Rectal smooth muscle tissue (tissue), 1 donor: ENCODE results near the gene XPNPEP2.

Source experiments
- H3K27ac ChIP-seq: one replicate; pipeline ENCODE4 v1.7.0; 2013; ENCODE audit warnings: low read depth, low read length, inconsistent platforms
- H3K27me3 ChIP-seq: one replicate; pipeline ENCODE4 v1.7.0; 2013; ENCODE audit warnings: low read length; ENCODE audit not compliant: control insufficient read depth, insufficient read depth
- H3K36me3 ChIP-seq: one replicate; pipeline ENCODE4 v1.7.0; 2013; ENCODE audit warnings: low read length; ENCODE audit not compliant: control insufficient read depth, insufficient read depth
- H3K4me1 ChIP-seq: one replicate; pipeline ENCODE4 v1.7.0; 2013; ENCODE audit warnings: low read length; ENCODE audit not compliant: control insufficient read depth, insufficient read depth
- H3K4me3 ChIP-seq: one replicate; pipeline ENCODE4 v1.7.0; 2013; ENCODE audit warnings: low read length
- H3K9ac ChIP-seq: one replicate; pipeline ENCODE4 v1.7.0; 2013; ENCODE audit warnings: low read length

Gene XPNPEP2

GRCh38 chrX:129743821-129744220 is 5.0 kb downstream of the XPNPEP2 start:
- Histone ChIP-seq H3K27ac (no peak overlapping the region), H3K27me3 (no peaks in the 10 kb centered on the region), H3K4me1 (no peaks in the 10 kb centered on the region), H3K36me3 (no peaks in the 10 kb centered on the region), H3K9ac (no peak overlapping the region), H3K4me3 (no peak overlapping the region)

GRCh38 chrX:129744861-129745321 is 6.1 kb downstream of the XPNPEP2 start:
- no peaks in the 10 kb centered on the region for H3K27me3 ChIP-seq
- no peaks in the 10 kb centered on the region for H3K36me3 ChIP-seq
- H3K4me1 ChIP-seq = no peaks in the 10 kb centered on the region
- H3K9ac ChIP-seq = no peak overlapping the region
- H3K4me3 ChIP-seq = no peak overlapping the region
- H3K27ac ChIP-seq = no peak overlapping the region

- Histone ChIP-seq H3K4me3 (no peak overlapping the region), H3K27me3 (no peaks in the 10 kb centered on the region), H3K9ac (no peak overlapping the region), H3K4me1 (no peaks in the 10 kb centered on the region), H3K36me3 (no peaks in the 10 kb centered on the region), H3K27ac (no peak overlapping the region)
Observed at GRCh38 chrX:129746557-129747470, 8.0 kb downstream of the XPNPEP2 start.

GRCh38 chrX:129747533-129747932 is 8.8 kb downstream of the XPNPEP2 start:
- H3K4me3 ChIP-seq = no peak overlapping the region
- no peaks in the 10 kb centered on the region for H3K4me1 ChIP-seq
- H3K36me3 ChIP-seq = no peaks in the 10 kb centered on the region
- H3K9ac ChIP-seq = no peak overlapping the region
- no peaks in the 10 kb centered on the region for H3K27me3 ChIP-seq
- no peak overlapping the region for H3K27ac ChIP-seq

- H3K36me3 ChIP-seq = no peaks in the 10 kb centered on the region
- no peak overlapping the region for H3K4me3 ChIP-seq
- H3K27me3 ChIP-seq = no peaks in the 10 kb centered on the region
- no peak overlapping the region for H3K9ac ChIP-seq
- H3K27ac ChIP-seq = no peak overlapping the region
- no peaks in the 10 kb centered on the region for H3K4me1 ChIP-seq
Observed at GRCh38 chrX:129748305-129748704, 9.5 kb downstream of the XPNPEP2 start.

- Histone ChIP-seq H3K9ac (no peak overlapping the region), H3K36me3 (no peaks in the 10 kb centered on the region), H3K4me1 (no peaks in the 10 kb centered on the region), H3K27ac (no peak overlapping the region), H3K27me3 (no peaks in the 10 kb centered on the region), H3K4me3 (no peak overlapping the region)
Observed at GRCh38 chrX:129749069-129749468, 10.3 kb downstream of the XPNPEP2 start.

GRCh38 chrX:129750971-129751370 is 12.2 kb downstream of the XPNPEP2 start:
- H3K27me3 ChIP-seq = no peaks in the 10 kb centered on the region
- H3K4me1 ChIP-seq = no peaks in the 10 kb centered on the region
- no peaks in the 10 kb centered on the region for H3K36me3 ChIP-seq
- no peak overlapping the region for H3K27ac ChIP-seq
- H3K9ac ChIP-seq = no peak overlapping the region
- H3K4me3 ChIP-seq = no peak overlapping the region

GRCh38 chrX:129754056-129755024 is 15.6 kb downstream of the XPNPEP2 start:
- no peaks in the 10 kb centered on the region for H3K36me3 ChIP-seq
- H3K9ac ChIP-seq = no peak overlapping the region
- no peak overlapping the region for H3K27ac ChIP-seq
- no peaks in the 10 kb centered on the region for H3K27me3 ChIP-seq
- no peaks in the 10 kb centered on the region for H3K4me1 ChIP-seq
- H3K4me3 ChIP-seq = no peak overlapping the region

GRCh38 chrX:129755779-129756650 is 17.2 kb downstream of the XPNPEP2 start:
- Histone ChIP-seq H3K36me3 (no peaks in the 10 kb centered on the region), H3K9ac (no peak overlapping the region), H3K27ac (no peak overlapping the region), H3K4me3 (no peak overlapping the region), H3K4me1 (no peaks in the 10 kb centered on the region), H3K27me3 (no peaks in the 10 kb centered on the region)

- no peaks in the 10 kb centered on the region for H3K36me3 ChIP-seq
- no peak overlapping the region for H3K9ac ChIP-seq
- H3K27ac ChIP-seq = no peak overlapping the region
- H3K4me1 ChIP-seq = no peaks in the 10 kb centered on the region
- H3K4me3 ChIP-seq = no peak overlapping the region
- H3K27me3 ChIP-seq = no peaks in the 10 kb centered on the region
Observed at GRCh38 chrX:129759576-129760061, 20.8 kb downstream of the XPNPEP2 start.

GRCh38 chrX:129760155-129760554 is 21.4 kb downstream of the XPNPEP2 start:
- no peaks in the 10 kb centered on the region for H3K4me1 ChIP-seq
- no peak overlapping the region for H3K27ac ChIP-seq
- H3K27me3 ChIP-seq = no peaks in the 10 kb centered on the region
- H3K36me3 ChIP-seq = no peaks in the 10 kb centered on the region
- no peak overlapping the region for H3K4me3 ChIP-seq
- no peak overlapping the region for H3K9ac ChIP-seq
